ENCODE measurements around the gene TEX29.

Gene TEX29

DNA sequence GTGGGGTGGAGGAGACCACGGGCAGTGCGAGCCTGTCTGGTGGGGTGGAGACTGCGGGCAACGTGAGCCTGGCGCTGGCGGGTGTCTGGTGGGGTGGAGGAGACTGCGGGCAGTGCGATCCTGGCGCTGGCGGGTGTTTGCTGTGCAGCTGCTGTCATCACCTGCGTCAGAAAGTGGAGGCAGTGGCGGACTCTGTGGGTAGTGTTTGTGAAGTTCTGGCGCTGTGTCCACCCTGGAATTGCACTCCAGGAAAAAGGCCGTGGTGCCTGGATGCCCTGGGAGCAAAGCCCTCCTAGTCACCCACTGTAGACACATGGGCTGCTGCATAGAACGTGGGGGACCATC, 6.2 kb downstream of the TEX29 start:
- H3K9ac ChIP-seq: no peak overlapping the region
- H2AFZ ChIP-seq (ENCODE audit: low read depth): no peak overlapping the region
- TF ChIP-seq, protein P1, sequence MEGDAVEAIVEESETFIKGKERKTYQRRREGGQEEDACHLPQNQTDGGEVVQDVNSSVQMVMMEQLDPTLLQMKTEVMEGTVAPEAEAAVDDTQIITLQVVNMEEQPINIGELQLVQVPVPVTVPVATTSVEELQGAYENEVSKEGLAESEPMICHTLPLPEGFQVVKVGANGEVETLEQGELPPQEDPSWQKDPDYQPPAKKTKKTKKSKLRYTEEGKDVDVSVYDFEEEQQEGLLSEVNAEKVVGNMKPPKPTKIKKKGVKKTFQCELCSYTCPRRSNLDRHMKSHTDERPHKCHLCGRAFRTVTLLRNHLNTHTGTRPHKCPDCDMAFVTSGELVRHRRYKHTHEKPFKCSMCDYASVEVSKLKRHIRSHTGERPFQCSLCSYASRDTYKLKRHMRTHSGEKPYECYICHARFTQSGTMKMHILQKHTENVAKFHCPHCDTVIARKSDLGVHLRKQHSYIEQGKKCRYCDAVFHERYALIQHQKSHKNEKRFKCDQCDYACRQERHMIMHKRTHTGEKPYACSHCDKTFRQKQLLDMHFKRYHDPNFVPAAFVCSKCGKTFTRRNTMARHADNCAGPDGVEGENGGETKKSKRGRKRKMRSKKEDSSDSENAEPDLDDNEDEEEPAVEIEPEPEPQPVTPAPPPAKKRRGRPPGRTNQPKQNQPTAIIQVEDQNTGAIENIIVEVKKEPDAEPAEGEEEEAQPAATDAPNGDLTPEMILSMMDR (conservative IDR thresholded peaks at IDR 0.05; ENCODE audit: low read depth, low read length): no peak
- no peaks in the 10 kb centered on the region for H3K36me3 ChIP-seq (ENCODE audit: insufficient read depth)
- H3K27ac ChIP-seq: no peak overlapping the region
- no peaks in the 10 kb centered on the region for H3K79me2 ChIP-seq (ENCODE audit: insufficient read depth, low read depth)
- no peaks in the 10 kb centered on the region for H3K4me1 ChIP-seq (ENCODE audit: low read depth, poor library complexity, severe bottlenecking)
- no peak overlapping the region for H3K4me3 ChIP-seq (IDR thresholded peaks at IDR 0.05; ENCODE audit: insufficient read depth, low read depth, low read length)
- H3K4me2 ChIP-seq: no peak overlapping the region
- H4K20me1 ChIP-seq (ENCODE audit: insufficient read depth): no peaks in the 10 kb centered on the region
- H3K27me3 ChIP-seq (ENCODE audit: insufficient read depth, low read depth): no peaks in the 10 kb centered on the region

DNA sequence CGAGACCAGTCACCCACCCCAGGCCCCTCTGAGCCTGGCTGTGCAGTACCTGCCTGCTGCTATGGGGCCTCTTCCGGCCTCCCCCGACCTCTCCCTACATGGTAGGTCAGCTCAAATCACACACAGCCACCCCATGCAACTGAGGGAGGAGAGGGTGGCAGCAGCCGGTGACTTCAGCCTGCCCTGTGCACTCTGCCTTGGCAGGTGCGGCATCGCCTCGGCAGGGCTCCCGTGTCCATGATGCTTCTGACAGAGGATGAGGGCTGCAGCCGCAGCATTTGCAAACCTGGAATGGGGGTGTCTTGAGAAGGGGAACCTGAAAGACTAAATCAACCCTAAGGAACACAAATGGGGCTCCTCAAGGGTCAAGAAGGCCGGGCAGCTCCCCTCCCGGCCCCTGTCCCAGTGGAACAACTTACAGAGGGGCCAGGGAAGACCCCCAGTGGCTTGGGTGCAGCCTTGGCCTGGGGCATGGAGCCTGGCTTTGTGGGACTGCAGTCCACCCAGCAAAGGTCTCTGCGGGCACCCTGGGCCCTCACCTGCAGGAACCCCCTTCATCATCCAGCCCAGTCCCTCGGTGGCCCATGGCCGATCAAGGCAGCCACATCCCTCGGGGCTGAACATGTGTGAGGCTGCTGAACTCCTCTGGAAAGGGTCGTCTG, 6.7 kb downstream of the TEX29 start:
- Histone ChIP-seq H4K20me1 (ENCODE audit: insufficient read depth) (no peaks in the 10 kb centered on the region), H3K27me3 (ENCODE audit: insufficient read depth, low read depth) (no peaks in the 10 kb centered on the region), H3K79me2 (ENCODE audit: insufficient read depth, low read depth) (no peaks in the 10 kb centered on the region), H3K4me2 (no peak overlapping the region), H3K4me1 (ENCODE audit: low read depth, poor library complexity, severe bottlenecking) (no peaks in the 10 kb centered on the region), H3K9ac (no peak overlapping the region), H3K4me3 (IDR thresholded peaks at IDR 0.05; ENCODE audit: insufficient read depth, low read depth, low read length) (no peak overlapping the region), H3K36me3 (ENCODE audit: insufficient read depth) (no peaks in the 10 kb centered on the region), H3K27ac (no peak overlapping the region), H2AFZ (ENCODE audit: low read depth) (no peak overlapping the region)
- TF ChIP-seq, protein P1 (conservative IDR thresholded peaks at IDR 0.05; ENCODE audit: low read depth, low read length): no peak

DNA sequence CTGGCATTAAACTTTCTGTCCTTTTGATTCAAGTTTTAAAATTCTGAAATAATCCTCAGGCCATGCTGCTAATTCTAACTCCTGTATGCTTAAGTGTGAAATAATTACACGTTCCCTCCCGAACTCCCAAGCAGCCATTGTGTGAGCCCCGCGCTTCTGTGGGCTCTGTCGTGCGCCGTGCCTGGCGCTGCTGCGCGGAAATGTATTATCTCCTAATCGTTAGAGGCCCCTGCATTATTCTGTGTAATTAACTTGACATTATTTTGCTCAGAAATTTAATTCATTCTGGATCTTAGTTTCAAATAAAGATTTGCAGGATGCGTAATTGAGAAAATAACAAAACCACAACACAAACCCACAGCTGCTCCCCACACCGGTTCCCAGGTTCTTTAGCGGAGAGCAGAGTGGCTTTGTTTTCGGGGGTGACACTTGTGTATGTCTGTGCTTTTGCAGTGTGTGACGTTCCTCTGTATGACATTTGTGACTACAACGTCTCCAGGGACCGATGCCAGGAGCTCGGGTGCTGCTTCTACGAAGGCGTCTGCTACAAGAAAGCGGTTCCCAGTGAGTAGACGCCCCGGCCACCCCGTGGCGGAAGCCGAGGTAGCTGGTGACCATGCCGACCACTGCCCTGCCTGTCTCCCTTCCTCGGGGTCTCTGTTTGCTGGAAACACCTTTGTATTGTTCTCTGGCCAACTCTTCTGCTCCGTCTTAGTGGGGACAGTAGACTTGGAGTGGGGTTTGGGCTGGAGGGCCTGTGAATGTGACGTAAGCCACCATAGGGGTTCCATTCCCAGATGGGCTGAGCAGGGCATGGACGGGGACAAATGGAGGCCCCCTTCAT, 7.5 kb downstream of the TEX29 start:
- TF ChIP-seq, protein P1 (conservative IDR thresholded peaks at IDR 0.05; ENCODE audit: low read depth, low read length): no peak
- no peaks in the 10 kb centered on the region for H3K4me1 ChIP-seq (ENCODE audit: low read depth, poor library complexity, severe bottlenecking)
- no peak overlapping the region for H3K27ac ChIP-seq
- H3K79me2 ChIP-seq (ENCODE audit: insufficient read depth, low read depth): no peaks in the 10 kb centered on the region
- H3K36me3 ChIP-seq (ENCODE audit: insufficient read depth): no peaks in the 10 kb centered on the region
- H3K27me3 ChIP-seq (ENCODE audit: insufficient read depth, low read depth): no peaks in the 10 kb centered on the region
- H3K9ac ChIP-seq: no peak overlapping the region
- H4K20me1 ChIP-seq (ENCODE audit: insufficient read depth): no peaks in the 10 kb centered on the region
- no peak overlapping the region for H3K4me2 ChIP-seq
- H2AFZ ChIP-seq (ENCODE audit: low read depth): no peak overlapping the region
- H3K4me3 ChIP-seq (IDR thresholded peaks at IDR 0.05; ENCODE audit: insufficient read depth, low read depth, low read length): no peak overlapping the region

DNA sequence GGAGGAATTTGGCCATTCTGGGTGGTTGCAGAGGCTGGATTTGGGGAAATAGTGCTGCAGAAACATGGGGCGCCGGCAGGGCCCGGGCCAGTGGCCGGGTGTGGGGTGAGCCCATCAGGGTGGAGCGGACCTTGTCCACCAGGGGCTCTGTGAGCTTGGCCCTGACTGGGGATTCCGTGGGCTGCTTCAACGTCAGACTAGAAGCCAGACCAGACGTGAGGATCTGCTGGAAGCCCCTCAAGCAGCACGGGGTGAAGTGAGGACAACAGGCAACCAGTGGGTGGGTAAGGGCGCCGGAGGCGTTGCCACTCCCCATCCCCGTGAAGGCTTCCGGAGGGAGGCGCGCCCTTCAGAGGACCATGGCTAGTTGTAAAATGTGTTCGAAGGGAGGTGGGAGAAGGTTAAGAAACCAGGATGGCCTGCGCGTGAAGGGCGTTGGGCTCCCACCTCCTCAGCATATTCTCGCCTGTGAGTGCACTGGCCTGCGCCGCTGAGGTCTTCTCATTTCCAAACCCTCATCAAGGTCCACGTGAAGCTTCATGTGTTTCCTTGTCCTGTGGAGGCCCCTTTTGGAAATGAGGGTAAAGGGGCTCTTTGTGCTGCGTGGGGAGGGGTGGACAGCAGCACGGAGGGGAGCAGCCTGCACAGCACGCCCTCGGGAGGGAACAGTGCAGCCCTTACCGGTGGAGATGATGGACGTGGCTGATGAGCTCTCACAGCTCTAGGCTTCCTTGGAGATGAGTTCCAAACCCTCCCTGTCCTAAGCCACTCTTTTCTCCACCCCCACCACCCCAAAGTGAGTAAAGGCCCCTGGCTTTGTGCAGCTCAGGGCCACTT, 8.3 kb downstream of the TEX29 start:
- no peak overlapping the region for H3K27ac ChIP-seq
- H3K4me1 ChIP-seq (ENCODE audit: low read depth, poor library complexity, severe bottlenecking): no peaks in the 10 kb centered on the region
- no peaks in the 10 kb centered on the region for H3K36me3 ChIP-seq (ENCODE audit: insufficient read depth)
- no peaks in the 10 kb centered on the region for H3K27me3 ChIP-seq (ENCODE audit: insufficient read depth, low read depth)
- H4K20me1 ChIP-seq (ENCODE audit: insufficient read depth): no peaks in the 10 kb centered on the region
- no peak overlapping the region for H3K9ac ChIP-seq
- no peak overlapping the region for H3K4me3 ChIP-seq (IDR thresholded peaks at IDR 0.05; ENCODE audit: insufficient read depth, low read depth, low read length)
- no peaks in the 10 kb centered on the region for H3K79me2 ChIP-seq (ENCODE audit: insufficient read depth, low read depth)
- H3K4me2 ChIP-seq: no peak overlapping the region
- H2AFZ ChIP-seq (ENCODE audit: low read depth): no peak overlapping the region
- TF ChIP-seq, protein P1 (conservative IDR thresholded peaks at IDR 0.05; ENCODE audit: low read depth, low read length): no peak

Data from KMS-11 (cell line).